GM12878 (cell line): ENCODE measurements around the gene CYP46A1. TPM values are rescaled to one million over a fixed set of nuclear protein-coding genes. Genes with fewer than 3 reads are reported as not detected.

Source experiments
- ATAC-seq: fragments of 200-7000 bp; cut with Tn5 transposase; 3 replicates; pipeline ENCODE4 v1.9.1; 2020; ENCODE audit warnings: mild to moderate bottlenecking, moderate library complexity
- BruUV-seq: library from RNA; stranded (reverse); fragments of 400-500 nt; replicated peaks from 2 replicates; lab custom pipeline; 2021; lab: Mats Ljungman, UMichigan
- CTCF ChIA-PET: fragments of 300-600 bp; sonication (Branson Sonifier 250); formaldehyde crosslinking; extraction: SDS; loops from one replicate; lab custom pipeline; 2021; ENCODE audit warnings: inconsistent platforms; lab: Yijun Ruan, JAX
- POLR2A ChIA-PET: fragments of 350-600 bp; formaldehyde crosslinking; extraction: SDS; loops from one replicate; lab custom pipeline; 2021; ENCODE audit warnings: inconsistent platforms; lab: Charles Lee
- RAD21 ChIA-PET: fragments of 300-600 bp; sonication (Branson Sonifier 250); formaldehyde crosslinking; loops from one replicate; lab custom pipeline; 2023; ENCODE audit warnings: antibody characterized with exemption; ENCODE audit not compliant: unreplicated experiment; lab: Charles Lee
- SMC1A ChIA-PET: fragments of 300-600 bp; sonication (Branson Sonifier 250); formaldehyde crosslinking; loops from one replicate; lab custom pipeline; 2023; ENCODE audit not compliant: unreplicated experiment, uncharacterized antibody; lab: Charles Lee
- DNase-seq: peaks from one replicate; pipeline ENCODE4 v3.0.0-alpha.2; 2011; ENCODE audit warnings: low read depth, low spot score
- FAIRE-seq: peaks from 3 replicates; lab custom pipeline; 2011; peaks lifted over from hg19 to GRCh38; lab: Jason Lieb, UNC
- H2AFZ ChIP-seq: 2 replicates; pipeline ENCODE4 v1.6.0; 2011; ENCODE audit warnings: low read depth, low read length, control low read depth; ENCODE audit not compliant: control insufficient read depth
- H3K27ac ChIP-seq: 2 replicates; pipeline ENCODE4 v1.5.1; 2011; ENCODE audit warnings: control low read depth; ENCODE audit not compliant: control insufficient read depth, insufficient read depth
- H3K27me3 ChIP-seq, 2 experiments: replicated peaks in 1 of 2; 2 replicates each; pipeline versions ENCODE4 v1.6.0 to v1.6.1; 2011; ENCODE audit warnings: low read length in 1 of 2; ENCODE audit not compliant: control insufficient read depth in 2 of 2, insufficient read depth in 2 of 2
- H3K36me3 ChIP-seq, 2 experiments: 2 replicates each; pipeline ENCODE4 v1.5.1; 2011; ENCODE audit warnings: low read length in 1 of 2; ENCODE audit not compliant: control insufficient read depth in 2 of 2, insufficient read depth in 2 of 2
- H3K4me1 ChIP-seq: 2 replicates; pipeline ENCODE4 v1.6.1; 2011; ENCODE audit warnings: mild to moderate bottlenecking, low read length, moderate library complexity, mixed read lengths; ENCODE audit not compliant: control insufficient read depth, insufficient read depth
- H3K4me2 ChIP-seq: 2 replicates; pipeline ENCODE4 v1.6.0; 2011; ENCODE audit warnings: control low read depth; ENCODE audit not compliant: control insufficient read depth, insufficient read depth
- H3K4me3 ChIP-seq: fragments of 200-600 bp; sonication (generic); 2 replicates; pipeline ENCODE4 v1.5.1; 2016
- H3K79me2 ChIP-seq: 2 replicates; pipeline ENCODE4 v1.6.0; 2011; ENCODE audit warnings: low read length; ENCODE audit not compliant: control insufficient read depth, insufficient read depth
- H3K9ac ChIP-seq: 2 replicates; pipeline ENCODE4 v1.8.0; 2011; ENCODE audit warnings: low read length, control low read depth, mixed read lengths; ENCODE audit not compliant: control insufficient read depth, insufficient read depth
- H3K9me3 ChIP-seq: replicated peaks from 3 replicates; pipeline ENCODE4 v1.5.1; 2011; ENCODE audit warnings: mild to moderate bottlenecking, low read length; ENCODE audit not compliant: control insufficient read depth, insufficient read depth
- H4K20me1 ChIP-seq: 2 replicates; pipeline ENCODE4 v1.6.0; 2011; ENCODE audit not compliant: control insufficient read depth, insufficient read depth
- ESRRA ChIP-seq: IDR thresholded peaks from 2 replicates; pipeline ENCODE4 v1.6.1; 2012; ENCODE audit warnings: mild to moderate bottlenecking, low read length, improper control_type of control experiment
- HCFC1 ChIP-seq: fragments of 150-350 bp; IDR thresholded peaks from 2 replicates; pipeline ENCODE4 v1.6.1; 2014; ENCODE audit warnings: low read length
- LARP7 ChIP-seq: fragments of 450-650 bp; IDR thresholded peaks from 2 replicates; pipeline ENCODE4 v1.6.1; 2017; ENCODE audit warnings: mild to moderate bottlenecking
- RAD21 ChIP-seq: IDR thresholded peaks from 2 replicates; pipeline ENCODE4 v1.6.1; 2011; ENCODE audit warnings: mild to moderate bottlenecking, low read depth, low read length, moderate library complexity; ENCODE audit not compliant: insufficient read depth
- RB1 ChIP-seq: fragments of 450-650 bp; formaldehyde crosslinking; IDR thresholded peaks from 2 replicates; pipeline ENCODE4 v1.6.1; 2017; ENCODE audit warnings: mild to moderate bottlenecking, borderline replicate concordance
- SIX5 ChIP-seq: IDR thresholded peaks from 2 replicates; pipeline ENCODE4 v1.6.1; 2011; ENCODE audit warnings: mild to moderate bottlenecking, low read depth, low read length, moderate library complexity; ENCODE audit not compliant: severe bottlenecking
- SMARCA5 ChIP-seq: fragments of 450-650 bp; IDR thresholded peaks from 2 replicates; pipeline ENCODE4 v1.6.1; 2017; ENCODE audit warnings: mild to moderate bottlenecking
- SMC3 ChIP-seq: IDR thresholded peaks from 2 replicates; pipeline ENCODE4 v1.6.1; 2011; ENCODE audit warnings: low read length, improper control_type of control experiment, borderline replicate concordance
- TBL1XR1 ChIP-seq: IDR thresholded peaks from 2 replicates; pipeline ENCODE4 v1.6.1; 2012; ENCODE audit warnings: low read depth, low read length, improper control_type of control experiment
- WGBS: methylation state at CpG from one replicate; pipeline ENCODE4 v1.1.6; 2016; ENCODE audit warnings: low lambda C conversion rate; ENCODE audit not compliant: insufficient replicate concordance, insufficient coverage; ENCODE audit errors: missing lambda C conversion rate; 5-methylcytosine and 5-hydroxymethylcytosine counted together
- in situ Hi-C: fragments of 300-500 bp; cut with MboI; formaldehyde crosslinking; loops from 9 replicates; pipeline ENCODE4 v1.14.3; 2018; ENCODE audit warnings: mixed read lengths
- intact Hi-C: fragments of 100-400 bp; cut with micrococcal nuclease; formaldehyde crosslinking; loops from one replicate; pipeline ENCODE4 v1.14.2; 2022; ENCODE audit not compliant: unreplicated experiment
- polyA plus RNA-seq, 11 experiments: library from polyadenylated mRNA; depleted of rRNA in 4 of 11; unstranded in 6 of 11; stranded (reverse) in 5 of 11; fragments of >200 nt; fragmentation: Nextera tagmentation in 4 of 11; fragmentation: Illumina TruSeq in 1 of 11; extraction: Ambion mirVana in 4 of 11; extraction: Trizol in 1 of 11; gene quantifications; 1 replicate in 1 of 11; 2 replicates in 10 of 11; pipeline versions ENCODE4 v1.2.1 to v1.2.3, GENCODE V29; 2011 to 2016; ENCODE audit warnings: inconsistent platforms in 2 of 11, missing spikeins in 2 of 11, low read depth in 1 of 11
- total RNA-seq, 4 experiments: library from RNA; depleted of rRNA in 3 of 4; stranded (reverse); fragments of >200 nt in 3 of 4; fragmentation: Illumina TruSeq in 1 of 4; extraction: Trizol in 1 of 4; gene quantifications; 2 replicates each; pipeline versions ENCODE4 v1.2.1 to v1.2.3, GENCODE V29; 2013 to 2021
- TF ChIP-seq, protein P1 (sequence below): fragments of 450-650 bp; IDR thresholded peaks from 2 replicates; pipeline ENCODE4 v1.6.1; 2016; ENCODE audit warnings: mild to moderate bottlenecking, moderate library complexity, borderline replicate concordance
- TF ChIP-seq, protein P2 (sequence below): IDR thresholded peaks from 2 replicates; pipeline ENCODE4 v1.6.1; 2011; ENCODE audit warnings: borderline replicate concordance, low read depth, mild to moderate bottlenecking, moderate library complexity, low read length; ENCODE audit not compliant: insufficient read depth, poor library complexity, severe bottlenecking
- TF ChIP-seq, protein P3 (sequence below): IDR thresholded peaks from 2 replicates; pipeline ENCODE4 v1.6.1; 2012; ENCODE audit warnings: low read depth, low read length, improper control_type of control experiment

CYP46A1 gene
- total and polyA plus RNA-seq, 10 of the 15 experiments (the other 5 are each of a cell fraction or from before 2014, with no cell fraction given) = 0.04 to 0.11 TPM; not detected in 8

DNA sequence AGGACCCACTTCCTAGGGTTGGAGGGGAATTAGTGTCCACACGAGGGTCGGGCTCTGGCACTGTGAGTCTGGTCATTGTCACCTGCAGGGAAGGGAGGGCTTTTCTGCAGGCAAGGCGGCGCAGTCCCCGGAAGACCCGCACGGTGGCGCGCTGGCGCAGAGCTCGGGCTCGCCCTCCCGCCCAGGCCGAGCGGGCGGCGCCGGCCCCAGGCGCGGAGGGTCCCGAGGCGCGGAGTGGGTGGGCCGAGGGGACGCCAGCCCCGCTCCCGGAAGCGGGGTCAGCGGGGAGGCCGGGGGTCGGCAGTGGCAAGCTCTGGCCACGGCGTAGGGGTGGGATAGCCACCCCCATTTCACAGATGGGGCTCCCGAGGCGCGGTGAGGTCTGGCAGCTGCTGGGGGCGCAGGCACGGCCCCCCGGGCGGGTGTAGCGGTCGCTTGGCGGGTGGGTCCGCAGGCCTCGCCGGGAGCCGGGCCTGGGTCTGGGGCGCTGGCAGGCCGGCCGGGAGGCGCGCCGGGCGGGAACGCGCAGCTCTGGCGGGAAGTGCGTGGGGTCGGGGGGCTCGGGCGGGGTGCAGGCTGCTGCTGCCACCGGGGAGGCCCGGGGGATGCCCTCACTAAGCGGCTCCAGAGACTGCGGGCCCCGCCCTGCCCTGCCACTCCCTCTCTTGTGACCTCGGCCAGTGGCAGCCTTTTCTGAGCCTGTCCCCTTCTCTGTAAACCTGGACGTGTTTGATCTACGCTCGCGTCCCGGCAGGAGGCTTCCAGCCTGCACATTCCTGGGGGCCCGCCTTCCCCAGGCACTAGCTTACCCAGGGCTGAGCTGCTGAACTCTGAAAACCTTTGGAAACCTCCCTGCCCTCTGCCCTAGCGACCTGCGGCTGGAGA lies 46.1 kb downstream of the CYP46A1 start:
- DNase-seq (no peak), ATAC-seq (peak; percentile 93), FAIRE-seq (no peak)
- CTCF ChIA-PET = interaction anchor here (0.6 to 2.2 kb wide), 10 partner anchors 10 to 264 kb away, joined by 3 to 18 read pairs (median 3); no protein-coding TSS in a partner anchor
- 18% methylated on average over 33 of the region's 75 CpGs for WGBS
- Histone ChIP-seq H3K27me3 (no peaks in the 10 kb centered on the region; a peak in 4 of 4 replicates), H3K36me3 (no peaks in the 10 kb centered on the region), H3K4me1 (no peaks in the 10 kb centered on the region), H3K9ac (no peak overlapping the region), H4K20me1 (no peaks in the 10 kb centered on the region), H3K9me3 (no peaks in the 10 kb centered on the region), H3K4me2 (0 out of 2 replicates have a peak overlapping the region, but pooled peaks have one; percentile 13), H3K79me2 (no peaks in the 10 kb centered on the region), H3K4me3 (no peak overlapping the region), H2AFZ (no peak overlapping the region), H3K27ac (no peak overlapping the region)
- no TSS peak for BruUV-seq
- in situ Hi-C loops = no loop called here
- SMC1A ChIA-PET = interaction anchor here (1.0 to 1.9 kb wide), 2 partner anchors 12 to 157 kb away, joined by 3 to 4 read pairs; no protein-coding TSS in a partner anchor
- POLR2A ChIA-PET = interaction anchor here (0.6 kb wide), 1 partner anchor 725 kb away, joined by 4 read pairs; no protein-coding TSS in a partner anchor
- RAD21 ChIA-PET = interaction anchor here (0.6 to 1.6 kb wide), 4 partner anchors 149 to 169 kb away, joined by 3 to 5 read pairs (median 4); no protein-coding TSS in a partner anchor
- intact Hi-C loops = loop anchor here (1.0 kb wide), 1 partner anchor 155 kb away; no protein-coding TSS in a partner anchor
- peak; percentile 58; the same call in 1 of the 2 replicates for TF ChIP-seq LARP7
- peak; percentile 58 for TF ChIP-seq RAD21
- peak; percentile 71 for TF ChIP-seq SMC3
- TF ChIP-seq SMARCA5 = 0 out of 2 replicates have a peak, but pooled peaks have one; percentile 49
- TF ChIP-seq, protein P1, sequence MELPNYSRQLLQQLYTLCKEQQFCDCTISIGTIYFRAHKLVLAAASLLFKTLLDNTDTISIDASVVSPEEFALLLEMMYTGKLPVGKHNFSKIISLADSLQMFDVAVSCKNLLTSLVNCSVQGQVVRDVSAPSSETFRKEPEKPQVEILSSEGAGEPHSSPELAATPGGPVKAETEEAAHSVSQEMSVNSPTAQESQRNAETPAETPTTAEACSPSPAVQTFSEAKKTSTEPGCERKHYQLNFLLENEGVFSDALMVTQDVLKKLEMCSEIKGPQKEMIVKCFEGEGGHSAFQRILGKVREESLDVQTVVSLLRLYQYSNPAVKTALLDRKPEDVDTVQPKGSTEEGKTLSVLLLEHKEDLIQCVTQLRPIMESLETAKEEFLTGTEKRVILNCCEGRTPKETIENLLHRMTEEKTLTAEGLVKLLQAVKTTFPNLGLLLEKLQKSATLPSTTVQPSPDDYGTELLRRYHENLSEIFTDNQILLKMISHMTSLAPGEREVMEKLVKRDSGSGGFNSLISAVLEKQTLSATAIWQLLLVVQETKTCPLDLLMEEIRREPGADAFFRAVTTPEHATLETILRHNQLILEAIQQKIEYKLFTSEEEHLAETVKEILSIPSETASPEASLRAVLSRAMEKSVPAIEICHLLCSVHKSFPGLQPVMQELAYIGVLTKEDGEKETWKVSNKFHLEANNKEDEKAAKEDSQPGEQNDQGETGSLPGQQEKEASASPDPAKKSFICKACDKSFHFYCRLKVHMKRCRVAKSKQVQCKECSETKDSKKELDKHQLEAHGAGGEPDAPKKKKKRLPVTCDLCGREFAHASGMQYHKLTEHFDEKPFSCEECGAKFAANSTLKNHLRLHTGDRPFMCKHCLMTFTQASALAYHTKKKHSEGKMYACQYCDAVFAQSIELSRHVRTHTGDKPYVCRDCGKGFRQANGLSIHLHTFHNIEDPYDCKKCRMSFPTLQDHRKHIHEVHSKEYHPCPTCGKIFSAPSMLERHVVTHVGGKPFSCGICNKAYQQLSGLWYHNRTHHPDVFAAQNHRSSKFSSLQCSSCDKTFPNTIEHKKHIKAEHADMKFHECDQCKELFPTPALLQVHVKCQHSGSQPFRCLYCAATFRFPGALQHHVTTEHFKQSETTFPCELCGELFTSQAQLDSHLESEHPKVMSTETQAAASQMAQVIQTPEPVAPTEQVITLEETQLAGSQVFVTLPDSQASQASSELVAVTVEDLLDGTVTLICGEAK = no peak
- TF ChIP-seq ESRRA = no peak
- TF ChIP-seq, protein P2, sequence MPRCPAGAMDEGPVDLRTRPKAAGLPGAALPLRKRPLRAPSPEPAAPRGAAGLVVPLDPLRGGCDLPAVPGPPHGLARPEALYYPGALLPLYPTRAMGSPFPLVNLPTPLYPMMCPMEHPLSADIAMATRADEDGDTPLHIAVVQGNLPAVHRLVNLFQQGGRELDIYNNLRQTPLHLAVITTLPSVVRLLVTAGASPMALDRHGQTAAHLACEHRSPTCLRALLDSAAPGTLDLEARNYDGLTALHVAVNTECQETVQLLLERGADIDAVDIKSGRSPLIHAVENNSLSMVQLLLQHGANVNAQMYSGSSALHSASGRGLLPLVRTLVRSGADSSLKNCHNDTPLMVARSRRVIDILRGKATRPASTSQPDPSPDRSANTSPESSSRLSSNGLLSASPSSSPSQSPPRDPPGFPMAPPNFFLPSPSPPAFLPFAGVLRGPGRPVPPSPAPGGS = no peak
- no peak for TF ChIP-seq HCFC1
- peak; percentile 82; the same call in 1 of the 2 replicates for TF ChIP-seq RB1
- TF ChIP-seq SIX5 = no peak
- TF ChIP-seq, protein P3, sequence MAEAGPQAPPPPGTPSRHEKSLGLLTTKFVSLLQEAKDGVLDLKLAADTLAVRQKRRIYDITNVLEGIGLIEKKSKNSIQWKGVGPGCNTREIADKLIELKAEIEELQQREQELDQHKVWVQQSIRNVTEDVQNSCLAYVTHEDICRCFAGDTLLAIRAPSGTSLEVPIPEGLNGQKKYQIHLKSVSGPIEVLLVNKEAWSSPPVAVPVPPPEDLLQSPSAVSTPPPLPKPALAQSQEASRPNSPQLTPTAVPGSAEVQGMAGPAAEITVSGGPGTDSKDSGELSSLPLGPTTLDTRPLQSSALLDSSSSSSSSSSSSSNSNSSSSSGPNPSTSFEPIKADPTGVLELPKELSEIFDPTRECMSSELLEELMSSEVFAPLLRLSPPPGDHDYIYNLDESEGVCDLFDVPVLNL = no peak
- no peak for TF ChIP-seq TBL1XR1
